Natural killer cell treated with Interleukin-12 subunit alpha and Interleukin-12 subunit beta and Interleukin-15 and Interleukin-18, amount 100 ng/mL, for 72 hours (primary cell): ENCODE measurements around the gene SFT2D2. TPM values are rescaled to one million over a fixed set of nuclear protein-coding genes. Genes with fewer than 3 reads are reported as not detected.

ENCODE experiments used
- ATAC-seq, 2 donors: fragments of 150-1000 bp; cut with Tn5 transposase in 1 of 2; sonication (Bioruptor Pico), chemical (Tn5 transposase) in 1 of 2; 2 replicates each; pipeline ENCODE4 v1.10.0; 2021
- DNase-seq: peaks from one replicate; pipeline ENCODE4 v3.0.0; 2022; ENCODE audit warnings: low spot score
- H3K27ac Mint-ChIP-seq, 2 donors: 1 replicate in 1 of 2; 2 replicates in 1 of 2; pipeline ENCODE4 v1.8.0; 2022; ENCODE audit warnings: mixed read lengths in 2 of 2, mild to moderate bottlenecking in 1 of 2, moderate library complexity in 1 of 2
- H3K27me3 Mint-ChIP-seq, 2 donors: 1 replicate in 1 of 2; 2 replicates in 1 of 2; pipeline ENCODE4 v1.8.0; 2022; ENCODE audit warnings: mixed read lengths in 2 of 2
- H3K36me3 Mint-ChIP-seq: one replicate; pipeline ENCODE4 v1.8.0; 2022; ENCODE audit warnings: mixed read lengths
- H3K4me1 Mint-ChIP-seq, 2 donors: 1 replicate in 1 of 2; 2 replicates in 1 of 2; pipeline ENCODE4 v1.8.0; 2022; ENCODE audit warnings: low read depth in 2 of 2, mixed read lengths in 2 of 2, mild to moderate bottlenecking in 1 of 2
- H3K4me3 Mint-ChIP-seq: one replicate; pipeline ENCODE4 v1.8.0; 2022; ENCODE audit warnings: mixed read lengths
- H3K9me3 Mint-ChIP-seq: 2 replicates; pipeline ENCODE4 v1.8.0; 2022; ENCODE audit warnings: mixed read lengths
- total RNA-seq, 2 donors: library from RNA; stranded (reverse); gene quantifications; one replicate each; pipeline ENCODE4 v1.2.3, GENCODE V29; 2022

The SFT2D2 gene
- total RNA-seq, 2 donors from 2014 or later = 51.2 to 78.5 TPM

GRCh38 chr1:168291222-168291837 is 65.5 kb downstream of the SFT2D2 start:
- Mint-ChIP-seq H3K4me1 (peaks cover 14 to 15% of the 10 kb centered on the region in 2 donors), H3K27me3 (no peaks in the 10 kb centered on the region), H3K9me3 (no peaks in the 10 kb centered on the region), H3K27ac (no peak overlapping the region), H3K36me3 (no peaks in the 10 kb centered on the region), H3K4me3 (no peak overlapping the region)
- no peak for ATAC-seq
- no peak for DNase-seq

- Mint-ChIP-seq H3K9me3 (no peaks in the 10 kb centered on the region), H3K27me3 (no peaks in the 10 kb centered on the region), H3K4me1 (peaks cover 0 to 2% of the 10 kb centered on the region in 2 donors), H3K27ac (no peak overlapping the region), H3K36me3 (no peaks in the 10 kb centered on the region), H3K4me3 (no peak overlapping the region)
- DNase-seq = no peak
- no peak for ATAC-seq
These were observed 67.6 kb downstream of the SFT2D2 start for GRCh38 chr1:168293356-168293755.

- H3K36me3 Mint-ChIP-seq = no peaks in the 10 kb centered on the region
- no peak overlapping the region for H3K27ac Mint-ChIP-seq
- ATAC-seq = no peak
- no peak for DNase-seq
- no peaks in the 10 kb centered on the region for H3K27me3 Mint-ChIP-seq
- no peaks in the 10 kb centered on the region for H3K9me3 Mint-ChIP-seq
- H3K4me3 Mint-ChIP-seq = no peak overlapping the region
- H3K4me1 Mint-ChIP-seq = peaks cover 0 to 2% of the 10 kb centered on the region in 2 donors
These were observed 69.8 kb downstream of the SFT2D2 start for GRCh38 chr1:168295411-168296114.

- Mint-ChIP-seq H3K36me3 (no peaks in the 10 kb centered on the region), H3K9me3 (no peaks in the 10 kb centered on the region), H3K27me3 (no peaks in the 10 kb centered on the region), H3K27ac (no peak overlapping the region), H3K4me1 (peaks cover 0 to 2% of the 10 kb centered on the region in 2 donors), H3K4me3 (no peak overlapping the region)
- ATAC-seq = no peak
- DNase-seq = no peak
These were observed 71.4 kb downstream of the SFT2D2 start for GRCh38 chr1:168297019-168297730.

- H3K4me3 Mint-ChIP-seq = no peak overlapping the region
- no peak overlapping the region for H3K27ac Mint-ChIP-seq
- H3K4me1 Mint-ChIP-seq = peaks cover 0 to 4% of the 10 kb centered on the region in 2 donors
- no peaks in the 10 kb centered on the region for H3K9me3 Mint-ChIP-seq
- H3K27me3 Mint-ChIP-seq = no peaks in the 10 kb centered on the region
- ATAC-seq (no peak), DNase-seq (no peak)
- no peaks in the 10 kb centered on the region for H3K36me3 Mint-ChIP-seq
These were observed 72.6 kb downstream of the SFT2D2 start for GRCh38 chr1:168298446-168298845.

- H3K9me3 Mint-ChIP-seq = no peaks in the 10 kb centered on the region
- H3K4me1 Mint-ChIP-seq = peaks cover 0 to 3% of the 10 kb centered on the region in 2 donors
- H3K27me3 Mint-ChIP-seq = no peaks in the 10 kb centered on the region
- DNase-seq (no peak), ATAC-seq (no peak)
- H3K36me3 Mint-ChIP-seq = no peaks in the 10 kb centered on the region
- H3K27ac Mint-ChIP-seq = no peak overlapping the region
- H3K4me3 Mint-ChIP-seq = no peak overlapping the region
These were observed 74.8 kb downstream of the SFT2D2 start for GRCh38 chr1:168300626-168301025.

GRCh38 chr1:168301664-168302320 is 76.0 kb downstream of the SFT2D2 start:
- Mint-ChIP-seq H3K4me1 (peaks cover 0 to 3% of the 10 kb centered on the region in 2 donors), H3K36me3 (no peaks in the 10 kb centered on the region), H3K27me3 (no peaks in the 10 kb centered on the region), H3K9me3 (no peaks in the 10 kb centered on the region), H3K27ac (no peak overlapping the region), H3K4me3 (no peak overlapping the region)
- no peak for DNase-seq
- ATAC-seq = no peak

Other genes with a start within 250 kb of the SFT2D2 start
- gene GPR161, start 89.1 kb upstream of the SFT2D2 start, total RNA-seq = under 1 TPM; 0.05 to 0.42 TPM
- 10 to 100 TPM; 34.6 to 49.6 TPM for gene TIPRL, start 47.0 kb upstream of the SFT2D2 start, total RNA-seq
- 1 to 10 TPM; 3.0 to 3.7 TPM for gene TBX19, start 54.9 kb downstream of the SFT2D2 start, total RNA-seq